BLaER1 treated with 17β-estradiol and CSF1 and Interleukin-3, amounts not matched to agents 10 nM and 100 nM (cell line): ENCODE data around the gene ACOT9.
A peak's percentile ranks its signal among the peaks of the same experiment; 100 is the strongest.
"Not testable (repeated sequence)": the region's sequence is repeated elsewhere in the genome, so short reads cannot be mapped to it uniquely, and the experiment has no call there.

Source experiments
- H3K27ac ChIP-seq, 11 experiments: shearing (Covaris generic); formaldehyde crosslinking; 2 replicates each; pipeline ENCODE4 v1.8.1; 2022
- H3K27me3 ChIP-seq, 11 experiments: shearing (Covaris generic); formaldehyde crosslinking; 2 replicates each; pipeline ENCODE4 v1.8.1; 2022
- H3K36me3 ChIP-seq, 11 experiments: shearing (Covaris generic); formaldehyde crosslinking; 2 replicates each; pipeline ENCODE4 v1.8.1; 2022
- H3K4me1 ChIP-seq, 10 experiments: shearing (Covaris generic); formaldehyde crosslinking; 2 replicates each; pipeline ENCODE4 v1.8.1; 2022
- H3K4me2 ChIP-seq, 11 experiments: shearing (Covaris generic); formaldehyde crosslinking; 2 replicates each; pipeline ENCODE4 v1.8.1; 2022
- H3K4me3 ChIP-seq, 10 experiments: shearing (Covaris generic); formaldehyde crosslinking; 2 replicates each; pipeline ENCODE4 v1.8.1; 2022
- H3K9ac ChIP-seq, 11 experiments: shearing (Covaris generic); formaldehyde crosslinking; 2 replicates each; pipeline ENCODE4 v1.8.1; 2022
- H3K9me3 ChIP-seq, 11 experiments: shearing (Covaris generic); formaldehyde crosslinking; replicated peaks in 1 of 11; 2 replicates each; pipeline ENCODE4 v1.8.1; 2022
- H4K20me1 ChIP-seq, 11 experiments: shearing (Covaris generic); formaldehyde crosslinking; 2 replicates each; pipeline ENCODE4 v1.8.1; 2022
- Cebpa-rat ChIP-seq, 11 experiments: shearing (Covaris generic); IDR thresholded peaks; 2 replicates each; pipeline ENCODE4 v1.8.1; 2022

Gene ACOT9

GRCh38 chrX:23668335-23668734 lies 74.7 kb downstream of the ACOT9 start:
- Histone ChIP-seq H3K4me2 (peak overlapping the region; percentile 50 to 76 (median 67)), H3K9ac (peak overlapping the region; percentile 78 to 90 (median 85)), H3K27ac (peak overlapping the region; percentile 38 to 88 (median 86); a peak in 21 of 22 replicates), H3K36me3 (peaks cover 0 to 30% (median 6%) of the 10 kb centered on the region in 11 experiments; a peak in 9 of 22 replicates), H3K27me3 (no peaks in the 10 kb centered on the region), H3K9me3 (no peaks in the 10 kb centered on the region), H3K4me1 (peaks cover 0 to 22% (median 0%) of the 10 kb centered on the region in 10 experiments; a peak in 8 of 20 replicates), H4K20me1 (no peaks in the 10 kb centered on the region), H3K4me3 (peak overlapping the region; percentile 59 to 74 (median 68))
- no peak for TF ChIP-seq Cebpa-rat (IDR thresholded peaks at IDR 0.05)

- 0 out of 22 replicates have a peak, but pooled peaks of 1 of the 11 experiments have one; percentile 17 for TF ChIP-seq Cebpa-rat (IDR thresholded peaks at IDR 0.05)
- peak within 1 kb of the TSS; percentile 50 to 76 (median 67) for H3K4me2 ChIP-seq
- peaks cover 0 to 22% (median 6%) of the 10 kb centered on the region in 11 experiments; a peak in 9 of 22 replicates for H3K36me3 ChIP-seq
- no peaks in the 10 kb centered on the region for H4K20me1 ChIP-seq
- H3K27ac ChIP-seq: peak within 1 kb of the TSS; percentile 38 to 88 (median 86); a peak in 21 of 22 replicates
- H3K4me1 ChIP-seq: peaks cover 0 to 22% (median 0%) of the 10 kb centered on the region in 10 experiments; a peak in 7 of 20 replicates
- peak within 1 kb of the TSS; percentile 59 to 74 (median 68) for H3K4me3 ChIP-seq
- H3K9ac ChIP-seq: peak within 1 kb of the TSS; percentile 78 to 90 (median 85)
- H3K9me3 ChIP-seq: no peaks in the 10 kb centered on the region
- no peaks in the 10 kb centered on the region for H3K27me3 ChIP-seq
These were observed 75.6 kb downstream of the ACOT9 start, which contains the start of gene PRDX4 for GRCh38 chrX:23667239-23668177. TSS of gene PRDX4 (plus strand) at chrX:23667493. CDS start at chrX:23667571, 78 bp downstream.

GRCh38 chrX:23666282-23666681 lies 76.8 kb downstream of the ACOT9 start:
- no peaks in the 10 kb centered on the region for H3K27me3 ChIP-seq
- H3K36me3 ChIP-seq: peaks cover 0 to 10% (median 0%) of the 10 kb centered on the region in 11 experiments; a peak in 3 of 22 replicates
- H3K4me1 ChIP-seq: peaks cover 0 to 22% (median 0%) of the 10 kb centered on the region in 10 experiments; a peak in 7 of 20 replicates
- H3K27ac ChIP-seq: peak overlapping the region in 6 of 11 experiments; percentile 46 to 88 (median 86); a peak in 11 of 22 replicates
- H3K9ac ChIP-seq: 0 out of 22 replicates have a peak overlapping the region, but pooled peaks of 1 of the 11 experiments have one; percentile 85
- TF ChIP-seq Cebpa-rat (IDR thresholded peaks at IDR 0.05): no peak
- H4K20me1 ChIP-seq: no peaks in the 10 kb centered on the region
- peak overlapping the region in 3 of 11 experiments; percentile 19 to 33 (median 31); a peak in 3 of 22 replicates for H3K4me2 ChIP-seq
- H3K4me3 ChIP-seq: no peak overlapping the region
- no peaks in the 10 kb centered on the region for H3K9me3 ChIP-seq

GRCh38 chrX:23664496-23664895 lies 78.6 kb downstream of the ACOT9 start:
- no peak for TF ChIP-seq Cebpa-rat (IDR thresholded peaks at IDR 0.05)
- H3K9me3 ChIP-seq: no peaks in the 10 kb centered on the region
- no peaks in the 10 kb centered on the region for H3K27me3 ChIP-seq
- no peak overlapping the region for H3K4me2 ChIP-seq
- no peak overlapping the region for H3K4me3 ChIP-seq
- H3K27ac ChIP-seq: no peak overlapping the region
- H3K4me1 ChIP-seq: peaks cover 0 to 18% (median 0%) of the 10 kb centered on the region in 10 experiments; a peak in 7 of 20 replicates
- no peak overlapping the region for H3K9ac ChIP-seq
- H3K36me3 ChIP-seq: no peaks in the 10 kb centered on the region; a peak in 1 of 22 replicates
- no peaks in the 10 kb centered on the region for H4K20me1 ChIP-seq

GRCh38 chrX:23662853-23663252 lies 80.2 kb downstream of the ACOT9 start:
- Histone ChIP-seq H3K4me1 (peaks cover 0 to 9% (median 0%) of the 10 kb centered on the region in 10 experiments; a peak in 7 of 20 replicates), H3K9me3 (no peaks in the 10 kb centered on the region), H3K4me2 (no peak overlapping the region), H3K4me3 (no peak overlapping the region), H3K36me3 (no peaks in the 10 kb centered on the region), H3K27ac (no peak overlapping the region), H4K20me1 (no peaks in the 10 kb centered on the region), H3K27me3 (no peaks in the 10 kb centered on the region), H3K9ac (no peak overlapping the region)
- TF ChIP-seq Cebpa-rat (IDR thresholded peaks at IDR 0.05): no peak

GRCh38 chrX:23662187-23662586 lies 80.9 kb downstream of the ACOT9 start:
- Histone ChIP-seq H3K27me3 (no peaks in the 10 kb centered on the region), H3K9ac (no peak overlapping the region), H3K4me3 (no peak overlapping the region), H3K4me2 (no peak overlapping the region), H3K36me3 (no peaks in the 10 kb centered on the region), H3K27ac (no peak overlapping the region), H3K9me3 (no peaks in the 10 kb centered on the region), H3K4me1 (peaks cover 0 to 9% (median 0%) of the 10 kb centered on the region in 10 experiments; a peak in 7 of 20 replicates), H4K20me1 (no peaks in the 10 kb centered on the region)
- TF ChIP-seq Cebpa-rat (IDR thresholded peaks at IDR 0.05): no peak

- Histone ChIP-seq H3K4me3 (no peak overlapping the region), H3K27me3 (no peaks in the 10 kb centered on the region), H3K9ac (no peak overlapping the region), H3K4me1 (peaks cover 0 to 7% (median 0%) of the 10 kb centered on the region in 10 experiments; a peak in 7 of 20 replicates), H3K27ac (no peak overlapping the region), H3K4me2 (no peak overlapping the region), H3K9me3 (no peaks in the 10 kb centered on the region), H3K36me3 (no peaks in the 10 kb centered on the region), H4K20me1 (no peaks in the 10 kb centered on the region)
- TF ChIP-seq Cebpa-rat (IDR thresholded peaks at IDR 0.05): no peak
These were observed 81.4 kb downstream of the ACOT9 start for GRCh38 chrX:23661671-23662070.

GRCh38 chrX:23660766-23661132 lies 82.3 kb downstream of the ACOT9 start:
- Histone ChIP-seq H4K20me1 (no peaks in the 10 kb centered on the region), H3K4me3 (no peak overlapping the region), H3K9ac (no peak overlapping the region), H3K27me3 (no peaks in the 10 kb centered on the region), H3K4me1 (no peaks in the 10 kb centered on the region), H3K36me3 (no peaks in the 10 kb centered on the region), H3K4me2 (no peak overlapping the region), H3K27ac (no peak overlapping the region), H3K9me3 (no peaks in the 10 kb centered on the region)
- TF ChIP-seq Cebpa-rat (IDR thresholded peaks at IDR 0.05): no peak

GRCh38 chrX:23660083-23660765 lies 82.9 kb downstream of the ACOT9 start:
- H3K4me3 ChIP-seq, H3K9ac ChIP-seq, H3K4me2 ChIP-seq, H3K27me3 ChIP-seq, H4K20me1 ChIP-seq, H3K36me3 ChIP-seq, H3K27ac ChIP-seq, H3K4me1 ChIP-seq, H3K9me3 ChIP-seq: not testable (repeated sequence)
